ENCODE measurements around the gene CDKL4.
"Not testable (repeated sequence)": the region's sequence is repeated elsewhere in the genome, so short reads cannot be mapped to it uniquely, and the experiment has no call there.

CDKL4 gene

DNA sequence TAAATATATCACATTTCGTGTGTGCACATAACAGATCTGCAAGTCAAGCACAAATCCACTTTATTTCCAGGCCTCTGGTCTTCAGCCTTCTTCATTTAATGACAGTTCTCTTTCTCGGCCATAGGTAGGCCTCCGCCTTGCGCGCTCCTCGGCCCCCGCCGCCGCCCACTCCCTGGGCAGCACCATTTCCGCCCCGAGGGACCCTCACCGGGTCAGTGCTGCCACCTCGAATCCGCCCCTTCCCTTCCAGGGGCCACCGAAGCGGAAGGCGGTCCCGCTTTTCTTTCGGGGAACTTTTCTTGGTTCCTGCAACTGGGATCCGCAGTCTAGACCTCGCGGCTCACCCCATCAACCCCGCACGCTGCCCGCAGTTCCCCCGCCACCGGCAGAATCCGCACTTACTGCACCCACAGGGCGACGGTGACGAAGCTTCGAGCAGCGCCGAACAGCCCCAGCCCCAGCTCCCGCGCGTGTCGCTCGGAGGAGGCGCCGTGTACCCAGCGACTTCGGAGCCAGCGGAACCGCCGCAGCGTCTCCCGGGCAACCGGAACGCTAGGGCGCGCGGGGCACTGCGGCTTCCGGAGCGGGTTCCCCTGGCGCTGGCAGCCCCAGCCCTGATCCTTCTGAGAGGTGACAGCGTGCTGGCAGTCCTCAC, at the start of gene CDKL4:
CDKL4 (minus strand) TSS at position 502 of the 655 bp plus-strand sequence.
- DNase-seq, result peak; percentile 38 to 57

DNA sequence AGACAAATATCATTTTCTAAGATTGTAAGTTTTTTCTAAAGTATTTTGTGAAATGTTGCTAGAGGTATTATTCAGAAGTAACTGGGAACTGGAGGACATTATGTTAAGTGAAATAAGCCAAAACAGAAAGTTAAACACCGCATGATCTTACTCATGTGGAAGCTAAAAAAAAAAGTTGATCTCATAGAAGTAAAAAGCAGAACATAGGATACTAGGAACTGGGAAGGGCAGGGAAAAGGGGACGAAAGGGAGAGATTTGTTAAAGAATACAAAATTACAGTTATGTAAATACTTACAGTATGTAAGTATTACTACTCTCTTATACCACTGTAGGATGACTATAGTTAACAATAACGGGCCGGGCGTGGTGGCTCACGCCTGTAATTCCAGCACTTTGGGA, 46.7 kb upstream of the CDKL4 start:
- no peak for DNase-seq

DNA sequence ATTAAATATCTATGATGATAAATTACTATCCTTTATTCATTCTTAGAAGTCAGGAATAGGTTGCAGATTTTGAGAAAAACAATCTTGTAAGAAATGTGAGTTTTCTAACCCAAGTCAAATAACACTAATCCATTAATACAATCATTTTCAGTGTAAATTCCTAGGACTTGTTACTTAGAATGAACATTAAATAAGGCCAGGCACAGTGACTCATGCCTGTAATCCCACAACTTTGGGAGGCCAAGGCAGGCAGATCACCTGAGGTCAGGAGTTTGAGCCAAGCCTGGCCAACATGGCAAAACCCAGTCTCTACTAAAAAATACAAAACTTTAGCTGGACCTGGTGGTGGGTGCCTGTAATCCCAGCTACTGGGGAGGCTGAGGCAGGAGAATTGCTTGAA, 45.8 kb upstream of the CDKL4 start:
- DNase-seq, result no peak

DNA sequence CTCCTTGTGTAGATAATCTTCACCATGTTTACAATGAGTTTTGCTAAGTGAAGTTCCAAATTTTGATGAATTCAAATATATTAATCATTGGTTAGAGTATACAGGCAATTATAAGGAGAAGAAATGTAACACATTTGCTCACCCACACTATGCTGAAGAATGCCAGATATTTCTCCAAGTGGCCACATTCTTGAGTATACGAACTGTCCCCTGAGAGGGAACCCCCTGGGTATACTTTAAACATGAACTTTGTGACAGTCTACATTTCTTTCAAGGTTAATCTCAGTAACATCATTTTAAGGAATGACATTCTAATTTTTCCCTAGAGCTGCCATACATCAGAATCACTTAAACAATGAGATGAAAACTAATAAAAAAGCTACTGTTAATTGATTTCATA, 39.8 kb upstream of the CDKL4 start:
- no peak for DNase-seq

DNA sequence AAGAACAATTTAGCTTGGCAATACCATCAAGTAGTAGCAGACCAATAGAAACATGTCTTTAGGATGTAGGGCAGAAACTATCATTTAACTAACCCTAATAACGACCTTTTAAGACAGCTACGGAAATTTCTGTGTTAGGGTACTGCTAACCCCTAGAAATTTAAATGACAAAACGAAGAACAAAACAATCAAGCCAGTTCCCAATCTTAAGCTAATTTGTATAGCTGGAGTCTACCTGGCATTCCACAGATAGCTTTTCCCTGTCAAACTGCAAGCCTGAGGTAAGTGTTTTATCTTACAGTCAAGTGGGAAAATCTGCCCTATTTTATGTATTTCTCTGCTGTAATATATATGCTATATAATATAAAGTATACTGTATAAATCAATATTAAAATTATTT, 37.6 kb upstream of the CDKL4 start:
- DNase-seq, result no peak

DNA sequence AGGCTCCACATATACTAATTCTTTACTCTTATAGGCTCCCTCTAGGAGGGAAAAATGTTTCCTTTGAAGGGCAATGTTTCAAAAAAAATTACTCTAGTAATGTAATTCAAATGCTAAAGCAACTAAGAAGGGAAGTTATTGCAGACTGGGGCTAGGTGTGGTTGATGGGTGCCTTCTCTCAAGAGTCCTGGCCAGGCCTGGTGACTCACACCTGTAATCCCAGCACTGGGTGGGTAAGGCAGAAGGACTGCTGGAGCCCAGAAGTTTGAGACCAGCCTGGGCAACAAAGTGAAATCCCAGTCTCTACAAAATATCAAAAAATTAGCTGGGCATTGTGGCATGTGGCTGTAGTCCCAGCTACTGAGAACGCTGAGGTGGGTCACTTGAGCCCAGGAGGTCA, 31.2 kb upstream of the CDKL4 start:
- DNase-seq, result no peak

DNA sequence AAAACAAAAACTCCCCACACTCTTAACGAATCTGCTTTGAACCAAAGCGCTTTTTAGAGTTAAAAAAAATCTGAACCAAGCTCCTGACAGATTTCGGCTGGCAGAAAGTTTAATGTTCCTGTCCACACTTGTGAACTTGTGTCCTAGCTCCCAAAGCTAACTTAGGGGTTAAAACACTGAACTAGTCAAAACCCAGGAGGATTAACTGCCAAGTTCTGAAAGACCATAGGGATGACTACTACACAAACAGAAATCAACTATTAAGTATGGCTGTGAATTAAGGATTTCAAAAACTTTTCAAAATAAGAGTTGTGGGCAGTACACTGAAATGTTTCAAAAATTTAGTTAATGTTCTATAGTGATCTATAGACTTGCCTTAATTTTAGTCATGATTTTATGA, 26.2 kb upstream of the CDKL4 start:
- DNase-seq, result no peak

DNA sequence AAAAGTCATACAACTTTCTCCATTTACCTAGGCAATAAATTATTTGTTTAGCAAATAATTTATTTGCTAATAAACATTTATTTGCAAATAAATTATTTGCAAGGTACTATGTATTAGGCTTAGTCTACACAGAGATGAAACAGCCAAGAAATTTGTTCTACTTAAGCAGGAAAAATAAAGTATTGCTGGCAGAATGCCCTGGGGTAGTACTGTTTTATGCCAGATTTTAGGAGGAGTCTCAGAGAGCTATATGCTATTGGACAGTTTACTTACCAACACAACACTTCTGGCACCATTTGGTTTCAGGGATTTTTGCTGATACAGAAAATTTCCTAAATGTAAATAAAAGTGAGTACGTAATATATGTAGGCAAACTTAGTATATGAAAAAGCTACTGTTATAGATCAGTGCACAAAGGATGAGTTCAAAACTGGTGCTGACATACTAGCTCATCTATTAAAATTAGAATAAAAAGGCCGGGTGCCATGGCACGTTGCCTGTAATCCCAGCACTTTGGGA, 23.2 kb upstream of the CDKL4 start:
- no peak for DNase-seq

DNA sequence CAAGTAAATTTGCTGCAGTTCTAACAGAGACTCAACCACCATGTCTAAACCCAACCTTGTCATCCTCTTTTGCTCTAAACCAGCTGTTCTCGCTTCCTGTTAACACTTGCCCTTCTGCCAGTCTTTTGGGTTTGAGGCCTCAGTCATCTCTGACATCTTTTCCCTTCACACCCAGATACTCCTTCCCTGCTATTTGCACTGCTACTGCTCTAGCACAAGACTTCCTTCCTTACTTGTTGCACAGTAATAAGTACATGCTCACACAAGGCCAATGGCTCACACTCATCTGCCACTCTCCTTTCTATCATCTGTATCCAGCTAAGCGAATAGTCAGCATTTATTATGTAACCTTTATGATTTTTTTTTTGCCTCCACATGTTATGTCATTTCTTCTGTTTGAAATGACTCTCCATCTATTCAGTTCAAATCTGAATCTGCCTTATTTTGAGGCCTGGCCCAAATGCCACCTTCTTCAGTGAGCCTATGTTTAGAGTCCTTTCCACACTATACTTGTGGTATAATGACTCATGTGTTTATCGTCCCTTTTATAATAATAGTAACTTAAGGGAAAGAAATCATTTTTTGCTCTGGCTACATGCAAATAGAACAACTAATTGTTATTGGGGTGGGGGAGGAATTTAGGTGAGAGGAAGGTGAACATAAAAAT, 22.5 kb upstream of the CDKL4 start:
- no peak for DNase-seq

DNA sequence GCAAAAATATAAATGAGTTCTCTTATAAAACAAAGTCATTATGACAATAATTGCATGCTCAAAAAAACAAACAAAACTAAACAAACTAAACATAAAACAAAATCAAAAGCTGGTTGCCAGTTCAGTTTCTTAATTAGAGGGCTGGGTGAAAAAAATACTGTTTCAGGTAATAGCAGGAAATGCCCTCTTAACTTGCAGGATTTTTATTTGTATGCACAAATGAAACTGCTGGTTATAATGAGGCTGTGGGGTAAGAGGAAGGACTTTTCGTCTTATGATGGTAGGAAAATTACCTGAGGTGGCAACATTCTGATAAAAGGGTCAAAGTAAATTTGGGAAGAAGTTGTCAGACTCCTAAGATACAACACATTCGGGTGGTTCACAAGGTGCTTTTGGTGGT, 21.5 kb upstream of the CDKL4 start:
- DNase-seq, result no peak

DNA sequence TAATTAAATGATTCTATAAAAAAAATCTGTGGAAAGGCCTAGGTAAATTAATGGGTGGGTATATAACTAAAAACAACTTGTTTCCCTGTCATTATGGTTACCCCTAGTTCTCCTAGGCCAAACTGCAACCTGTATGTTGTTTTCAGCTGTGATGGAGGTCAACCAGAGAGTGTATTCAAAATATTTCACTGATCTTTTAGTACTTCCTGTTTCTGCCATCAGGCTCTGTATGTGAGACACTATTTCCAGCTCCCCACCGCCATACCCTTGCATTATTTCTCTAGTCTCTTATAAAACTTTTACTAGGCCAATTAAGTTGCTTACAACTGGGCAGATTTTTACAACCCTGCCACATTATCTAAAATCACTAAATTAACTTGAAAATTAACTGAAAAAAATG, 21.0 kb upstream of the CDKL4 start:
- no peak for DNase-seq

DNA sequence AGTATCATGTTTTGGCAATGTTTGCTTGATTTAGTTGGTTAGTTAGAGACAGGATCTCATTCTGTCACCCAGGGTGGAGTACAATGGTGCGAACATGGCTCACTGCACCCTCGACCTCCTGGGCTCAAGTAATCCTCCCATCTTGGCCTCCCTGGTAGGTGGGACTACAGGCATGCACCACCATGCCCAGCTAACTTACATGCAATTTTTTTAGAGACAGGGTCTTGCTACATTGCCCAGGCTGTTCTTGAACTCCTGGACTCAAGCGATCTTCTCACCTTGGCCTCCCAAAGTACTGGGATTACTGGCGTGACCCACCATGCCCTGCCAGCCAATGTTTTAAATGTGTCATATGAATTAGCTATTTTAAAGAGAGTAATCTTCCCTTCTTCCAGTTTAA, 16.3 kb upstream of the CDKL4 start:
- DNase-seq, result no peak

DNA sequence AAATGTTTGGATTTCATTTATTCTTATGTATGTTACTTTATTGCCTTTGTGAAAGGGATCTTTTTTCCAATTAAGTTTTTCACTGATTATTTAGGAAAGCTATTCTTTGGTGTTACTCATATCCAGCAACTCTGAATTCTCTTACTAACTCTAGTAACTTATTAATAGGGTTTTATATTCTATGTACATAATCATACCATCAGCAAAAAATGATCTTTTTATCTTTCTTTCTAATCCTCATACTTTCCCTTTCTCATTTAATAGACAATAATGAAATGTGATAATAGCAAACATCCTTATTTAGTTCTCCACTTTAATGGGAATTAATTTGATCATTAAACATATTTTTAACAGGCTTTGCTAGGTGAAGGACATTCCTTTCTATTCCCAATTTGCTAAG, 12.3 kb upstream of the CDKL4 start:
- no peak for DNase-seq

DNA sequence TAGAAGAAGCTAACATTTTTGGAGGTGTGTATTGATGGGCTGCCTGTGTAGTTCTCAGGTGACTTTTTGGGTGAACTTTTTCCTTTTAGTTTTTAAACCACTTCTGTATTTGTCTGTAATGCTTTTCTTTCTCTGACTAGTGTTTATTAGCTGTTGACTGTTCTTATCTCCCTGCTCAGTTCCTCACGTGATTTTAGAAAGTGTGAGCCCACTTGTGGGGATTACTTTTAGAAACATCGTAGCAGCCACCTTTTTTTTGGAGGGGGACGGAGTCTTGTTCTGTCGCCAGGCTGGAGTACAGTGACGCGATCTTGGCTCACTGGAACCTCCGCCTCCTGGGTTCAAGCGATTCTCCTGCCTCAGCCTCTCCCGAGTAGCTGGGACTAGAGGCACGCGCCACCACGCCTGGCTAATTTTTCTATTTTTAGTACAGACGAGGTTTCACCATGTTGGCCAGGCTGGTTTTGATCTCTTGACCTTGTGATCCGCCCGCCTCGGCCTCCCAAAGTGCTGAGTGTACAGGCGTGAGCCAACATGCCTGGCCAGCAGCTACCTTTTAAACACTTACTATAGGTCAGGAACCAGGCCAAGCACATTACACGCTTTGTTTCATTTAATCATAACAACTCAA, 9.2 kb upstream of the CDKL4 start:
- no peak for DNase-seq

DNA sequence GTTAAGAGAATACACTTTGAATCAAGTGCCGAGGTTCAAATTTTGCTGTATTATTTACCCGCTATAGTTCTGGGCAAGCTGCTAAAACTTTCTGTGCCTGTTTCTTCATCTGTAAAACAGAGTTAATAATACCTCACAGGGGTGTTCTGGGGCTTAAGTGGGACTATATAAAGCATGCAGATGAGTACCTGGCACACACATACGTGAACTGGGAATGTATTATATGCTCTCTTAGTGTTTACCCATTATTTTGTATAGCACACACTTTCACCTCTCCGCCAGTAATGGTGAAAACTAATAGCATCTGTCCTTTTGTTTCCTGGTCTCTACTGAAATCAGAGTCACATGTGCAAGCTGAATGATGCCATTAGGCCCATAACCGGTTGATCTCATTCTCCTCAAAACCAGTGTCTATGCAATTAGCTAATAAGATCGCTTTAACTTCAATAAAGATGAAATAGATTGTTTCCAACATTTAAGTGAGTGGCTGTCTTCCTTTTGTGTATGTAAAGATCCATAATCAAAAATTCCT, 3.8 kb upstream of the CDKL4 start:
- DNase-seq, result no peak

DNA sequence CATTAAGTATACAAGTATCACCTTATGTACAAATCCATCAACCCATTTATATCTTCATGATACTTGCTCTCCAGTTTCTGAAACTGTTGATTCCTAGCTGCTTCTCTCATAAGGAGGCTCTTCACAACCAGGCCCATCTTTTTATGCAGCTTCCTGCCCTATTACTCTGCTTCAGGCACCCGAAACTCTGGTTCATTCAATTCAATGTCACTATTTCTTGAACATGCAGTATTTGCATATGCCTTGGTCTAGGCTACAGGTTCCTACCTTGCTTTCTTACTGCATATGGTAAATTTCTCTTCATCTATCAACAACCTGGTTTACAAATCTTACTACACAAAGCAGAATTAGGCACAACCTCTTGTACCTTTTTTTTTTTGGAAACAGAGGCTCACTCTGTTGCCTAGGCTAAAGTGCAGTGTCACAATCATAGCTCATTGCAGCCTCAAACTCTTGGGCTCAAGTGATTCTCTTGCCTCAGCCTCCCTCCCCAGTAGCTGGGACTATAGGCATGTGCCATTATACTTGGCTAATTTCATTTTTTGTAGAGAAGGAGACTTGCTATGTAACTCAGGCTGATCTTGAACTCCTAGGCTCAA, 2.7 kb upstream of the CDKL4 start:
- no peak for DNase-seq

DNA sequence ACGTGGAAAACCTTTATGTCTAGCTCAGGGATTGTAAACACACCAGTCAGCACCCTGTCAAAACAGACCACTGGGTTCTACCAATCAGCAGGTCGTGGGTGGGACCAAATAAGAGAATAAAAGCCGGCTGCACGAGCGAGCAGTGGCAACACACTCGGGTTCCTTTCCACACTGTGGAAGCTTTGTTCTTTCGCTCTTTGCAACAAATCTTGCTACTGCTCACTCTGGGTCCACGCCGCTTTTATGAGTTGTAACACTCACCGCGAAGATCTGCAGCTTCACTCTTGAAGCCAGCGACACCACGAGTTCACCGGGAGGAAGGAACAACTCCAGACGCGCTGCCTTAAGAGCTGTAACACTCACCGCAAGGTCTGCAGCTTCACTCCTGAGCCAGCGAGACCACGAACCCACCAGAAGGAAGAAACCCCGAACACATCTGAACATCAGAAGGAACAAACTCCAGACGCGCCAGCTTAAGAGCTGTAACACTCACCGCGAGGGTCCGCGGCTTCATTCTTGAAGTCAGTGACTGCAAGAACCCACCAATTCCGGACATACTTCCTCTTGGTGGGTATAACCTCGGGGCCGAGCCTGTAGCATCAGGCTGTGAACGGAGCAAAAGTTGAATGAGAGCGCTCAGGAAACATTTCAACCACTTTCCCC, 1.3 kb upstream of the CDKL4 start:
- peak; percentile 59 to 73 for DNase-seq

DNA sequence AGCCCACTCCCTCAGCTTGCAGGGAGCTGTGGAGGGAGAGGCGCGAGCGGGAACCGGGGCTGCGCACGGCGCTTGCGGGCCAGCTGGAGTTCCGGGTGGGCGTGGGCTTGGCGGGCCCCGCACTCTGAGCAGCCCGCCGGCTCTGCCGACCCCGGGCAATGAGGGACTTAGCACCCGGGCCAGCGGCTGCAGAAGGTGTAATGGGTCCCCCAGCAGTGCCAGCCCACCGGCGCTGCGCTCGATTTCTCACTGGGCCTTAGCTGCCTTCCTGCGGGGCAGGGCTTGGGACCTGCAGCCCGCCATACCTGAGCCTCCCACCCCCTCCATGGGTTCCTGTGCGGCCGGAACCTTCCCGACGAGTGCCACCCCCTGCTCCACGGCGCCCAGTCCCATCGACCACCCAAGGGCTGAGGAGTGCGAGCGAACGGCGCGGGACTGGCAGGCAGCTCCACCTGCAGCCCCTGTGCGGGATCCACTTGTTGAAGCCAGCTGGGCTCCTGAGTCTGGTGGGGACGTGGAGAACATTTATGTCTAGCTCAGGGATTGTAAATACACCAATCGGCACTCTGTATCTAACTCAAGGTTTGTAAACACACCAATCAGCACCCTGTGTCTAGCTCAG, 582 bp upstream of the CDKL4 start:
- DNase-seq, result not testable (repeated sequence)

DNA sequence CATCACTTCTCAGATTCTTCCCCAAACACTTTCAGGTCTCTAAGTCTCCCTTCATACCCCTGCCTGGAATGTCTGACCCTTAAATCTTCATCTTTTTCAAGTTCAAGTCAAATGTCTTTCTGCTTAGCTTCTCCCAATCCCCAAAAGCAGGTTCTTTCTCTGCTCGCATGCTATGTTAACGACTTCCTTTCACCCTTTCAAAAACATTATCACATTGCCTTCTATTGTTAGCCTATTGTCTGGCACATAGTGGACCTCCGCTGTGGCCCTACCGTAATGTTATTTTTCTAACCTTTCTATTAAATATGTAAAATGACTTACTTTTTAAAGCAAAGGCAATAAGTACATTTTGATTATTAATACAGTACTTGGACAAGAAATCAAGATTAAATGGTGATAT, 2.2 kb downstream of the CDKL4 start:
- no peak for DNase-seq

DNA sequence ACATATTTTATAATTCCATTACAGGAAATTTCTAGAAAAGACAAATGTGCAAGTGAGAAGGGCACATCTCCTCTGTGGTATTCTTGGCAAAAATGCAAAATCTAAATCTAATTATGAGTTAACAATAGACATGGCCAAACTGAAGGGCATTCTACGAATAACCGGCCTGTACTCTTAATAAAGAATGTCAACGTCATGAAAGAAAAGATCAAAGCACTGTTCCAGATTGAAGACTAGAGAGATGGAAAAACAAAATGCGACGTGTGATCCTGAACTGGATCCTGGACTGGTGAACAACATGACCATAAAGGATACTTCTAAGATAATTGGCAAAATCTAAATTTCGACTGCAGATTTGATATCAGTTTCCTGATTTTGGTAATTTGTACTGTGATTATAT, 3.0 kb downstream of the CDKL4 start:
- DNase-seq, result no peak

DNA sequence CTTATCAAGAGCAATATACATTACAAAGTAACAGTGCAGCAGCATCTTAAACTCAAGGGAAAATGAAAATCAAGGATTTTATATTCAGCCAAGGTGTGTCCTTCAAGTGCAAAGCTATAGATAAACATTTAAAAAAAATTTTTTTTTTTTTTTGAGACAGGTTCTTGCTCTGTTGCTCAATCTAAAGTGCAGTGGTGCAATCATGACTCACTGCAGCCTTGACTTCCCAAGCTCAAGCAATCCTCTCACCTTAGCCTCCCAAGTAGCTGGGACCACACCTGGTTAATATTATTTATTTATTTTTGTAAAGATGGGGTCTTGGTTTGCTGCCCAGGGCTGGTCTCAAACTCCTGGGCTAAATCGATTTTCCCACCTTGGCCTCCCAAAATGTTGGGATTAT, 9.0 kb downstream of the CDKL4 start:
- DNase-seq, result no peak

DNA sequence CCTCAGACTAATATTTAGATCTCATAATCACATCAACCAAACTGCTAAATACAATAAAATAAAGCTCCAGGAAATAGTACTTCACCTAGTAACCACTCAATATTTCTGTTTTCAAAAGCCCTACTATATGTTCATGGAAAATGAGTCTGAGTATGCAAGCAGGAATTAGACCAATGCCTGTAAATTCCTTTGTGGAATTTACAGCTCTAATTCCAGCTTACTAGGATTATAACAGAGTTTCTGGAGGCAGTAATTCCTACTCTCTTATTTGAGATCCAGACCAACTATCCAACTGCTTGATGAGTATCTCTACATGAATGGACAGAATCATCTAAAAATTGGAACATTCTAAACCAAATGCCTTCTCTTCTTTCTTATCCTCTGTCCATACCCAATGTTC, 11.6 kb downstream of the CDKL4 start:
- DNase-seq, result no peak

Measured in CD4-positive, alpha-beta T cell treated with Interleukin-1 beta for 1 hour (primary cell).